HG03175 (cell line): ENCODE data around the gene MAGEL2.

Source experiments
- ATAC-seq: cut with Tn5 transposase; IDR thresholded peaks from one replicate; pipeline ENCODE4 v1.9.1; 2021; ENCODE audit warnings: mild to moderate bottlenecking, moderate library complexity; ENCODE audit not compliant: unreplicated experiment

The MAGEL2 gene

GRCh38 chr15:23647421-23648370, at the start of gene MAGEL2:
Gene MAGEL2 (minus strand): TSS chr15:23647867. CDS start chr15:23647742, 125 bp downstream.
- ATAC-seq, result no peak

DNA sequence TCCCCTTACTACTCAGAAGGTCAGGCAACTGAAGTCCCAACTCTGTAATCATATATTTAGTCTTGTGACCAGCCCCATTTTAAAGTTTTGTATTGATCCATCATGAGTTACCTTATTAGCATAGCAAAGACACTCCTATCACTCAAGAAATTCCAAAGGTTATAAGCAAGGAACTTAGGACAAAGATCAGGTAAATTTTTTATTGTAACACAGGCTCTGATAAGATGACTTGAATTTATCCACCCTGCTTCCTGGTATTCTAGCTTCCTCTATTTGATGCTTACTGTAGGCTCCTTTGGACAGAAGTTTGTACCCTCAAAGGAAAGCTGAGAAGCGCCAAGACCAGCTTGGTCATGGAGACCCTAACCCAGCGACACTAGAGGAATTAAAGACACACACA, 47.6 kb upstream of the MAGEL2 start:
- no peak for ATAC-seq

- ATAC-seq, result no peak
Observed at GRCh38 chr15:23694592-23694991, 46.9 kb upstream of the MAGEL2 start.

DNA sequence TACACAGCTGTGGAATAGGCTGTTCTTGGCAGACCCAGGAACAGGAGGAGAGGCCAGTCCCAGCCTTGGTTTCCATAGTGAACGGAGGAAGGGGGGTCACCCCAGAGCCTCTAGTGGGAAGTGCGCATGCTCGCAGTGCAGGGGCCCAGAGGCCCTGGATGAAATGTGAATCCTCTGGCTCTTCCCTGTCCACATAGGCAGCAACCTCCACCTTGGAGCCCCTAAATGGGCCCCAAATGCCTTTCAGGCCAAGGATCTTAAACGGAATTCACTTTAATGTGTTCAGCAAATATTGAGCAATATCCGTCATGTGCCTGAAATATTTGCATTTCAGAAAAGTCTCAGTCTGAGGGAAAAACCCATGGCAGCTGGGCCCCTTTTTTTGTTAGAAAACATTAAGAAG, 42.8 kb upstream of the MAGEL2 start:
- no peak for ATAC-seq

GRCh38 chr15:23690015-23690414, 42.3 kb upstream of the MAGEL2 start:
- no peak for ATAC-seq

DNA sequence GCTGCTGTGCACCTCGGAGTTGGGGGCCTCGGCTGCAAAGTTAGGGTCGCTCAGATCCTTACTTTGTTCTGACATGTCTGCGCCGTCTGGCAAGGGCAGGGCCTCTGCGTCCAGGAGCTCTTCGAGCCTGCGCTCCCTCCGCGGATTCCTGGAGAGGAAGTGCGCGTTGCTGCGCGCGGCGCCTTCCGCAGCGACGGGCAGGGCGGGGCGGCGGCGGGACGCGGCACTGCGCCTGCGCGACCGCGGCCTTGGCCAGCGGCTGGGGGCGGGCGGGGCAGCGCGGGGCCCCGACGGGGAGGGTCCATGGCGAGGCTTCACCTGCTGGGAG, 39.4 kb upstream of the MAGEL2 start, which contains the start of gene NDN:
Gene NDN, minus strand, starts transcription at position 163 of the 328 bp plus-strand sequence. Its CDS starts 88 bp downstream, at position 75.
- no peak for ATAC-seq

- no peak for ATAC-seq
Observed at GRCh38 chr15:23686466-23687142, 38.9 kb upstream of the MAGEL2 start.

GRCh38 chr15:23671481-23671880, 23.8 kb upstream of the MAGEL2 start:
- no peak for ATAC-seq

- ATAC-seq, result no peak
Observed at GRCh38 chr15:23670970-23671369, 23.3 kb upstream of the MAGEL2 start.

DNA sequence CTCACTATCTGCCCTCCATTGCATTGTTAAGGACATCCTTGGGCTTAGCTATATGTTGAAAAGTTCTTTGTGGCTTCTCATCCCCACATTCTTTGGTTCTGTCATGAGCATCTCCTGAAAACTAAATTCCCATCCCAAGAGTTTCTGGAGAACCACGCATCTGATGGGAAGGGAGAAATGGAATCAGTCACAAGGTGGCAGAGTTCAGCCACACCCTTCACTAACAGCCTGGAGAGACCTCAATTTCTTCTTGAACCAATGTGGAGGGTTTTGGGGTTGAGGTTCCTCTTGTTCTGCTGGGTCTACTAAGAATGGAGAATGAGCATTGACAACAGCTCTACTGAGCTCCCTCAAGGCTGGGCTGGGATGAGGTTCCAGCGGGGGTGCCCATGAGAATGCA, 15.6 kb upstream of the MAGEL2 start:
- no peak for ATAC-seq

GRCh38 chr15:23648920-23649515, 1.4 kb upstream of the MAGEL2 start:
- no peak for ATAC-seq

DNA sequence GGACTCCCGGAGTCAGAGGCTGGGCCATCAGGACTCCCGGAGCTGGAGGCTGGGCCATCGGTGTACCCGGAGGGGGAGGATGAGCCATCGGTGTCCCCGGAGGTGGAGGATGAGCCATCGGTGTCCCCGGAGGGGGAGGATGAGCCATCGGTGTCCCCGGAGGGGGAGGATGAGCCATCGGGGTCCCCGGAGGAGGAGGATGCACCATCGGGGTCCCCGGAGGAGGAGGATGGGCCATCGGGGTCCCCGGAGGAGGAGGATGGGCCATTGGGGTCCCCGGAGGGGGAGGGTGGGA, 719 bp downstream of the MAGEL2 start:
- ATAC-seq, result no peak

DNA sequence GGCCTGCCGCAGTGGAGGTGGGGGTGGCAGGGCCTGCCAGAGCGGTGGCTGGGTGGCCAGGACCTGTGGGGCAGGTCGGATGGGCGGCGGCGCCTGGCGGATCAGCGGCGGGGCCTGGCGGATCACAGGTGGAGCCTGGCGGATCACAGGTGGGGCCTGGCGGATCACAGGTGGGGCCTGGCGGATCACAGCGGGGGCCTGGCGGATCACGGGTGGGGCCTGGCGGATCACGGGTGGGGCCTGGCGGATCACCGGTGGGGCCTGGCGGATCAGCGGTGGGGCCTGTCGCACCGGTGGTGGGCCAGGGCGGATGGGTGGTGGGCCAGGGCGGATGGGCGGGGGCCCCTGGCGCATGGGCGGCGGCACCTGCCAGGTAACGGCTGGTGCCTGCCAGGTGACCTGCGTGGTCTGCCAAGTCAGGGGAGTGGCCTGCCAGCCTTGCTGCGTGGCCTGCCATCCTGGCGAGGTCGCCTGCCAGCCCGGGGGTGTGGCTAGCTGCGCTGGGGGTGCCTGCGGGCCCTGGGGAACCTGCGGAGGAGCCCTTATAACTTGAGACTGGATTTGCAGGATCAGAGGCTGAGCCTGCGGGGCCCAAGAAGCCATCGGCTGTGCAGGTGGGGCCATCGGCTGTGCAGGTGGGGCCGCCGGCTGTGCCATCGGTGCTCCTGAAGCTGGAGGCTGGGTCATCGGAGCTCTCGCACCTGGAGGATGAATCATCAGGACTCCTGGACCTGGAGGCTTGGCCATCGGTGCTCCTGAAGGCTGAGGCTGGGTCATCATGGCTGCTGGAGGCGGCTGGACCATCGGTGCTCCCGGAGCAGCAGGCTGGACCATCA, 1.3 kb downstream of the MAGEL2 start:
- no peak for ATAC-seq

- ATAC-seq, result no peak
Observed at GRCh38 chr15:23645371-23646164, 2.1 kb downstream of the MAGEL2 start.

DNA sequence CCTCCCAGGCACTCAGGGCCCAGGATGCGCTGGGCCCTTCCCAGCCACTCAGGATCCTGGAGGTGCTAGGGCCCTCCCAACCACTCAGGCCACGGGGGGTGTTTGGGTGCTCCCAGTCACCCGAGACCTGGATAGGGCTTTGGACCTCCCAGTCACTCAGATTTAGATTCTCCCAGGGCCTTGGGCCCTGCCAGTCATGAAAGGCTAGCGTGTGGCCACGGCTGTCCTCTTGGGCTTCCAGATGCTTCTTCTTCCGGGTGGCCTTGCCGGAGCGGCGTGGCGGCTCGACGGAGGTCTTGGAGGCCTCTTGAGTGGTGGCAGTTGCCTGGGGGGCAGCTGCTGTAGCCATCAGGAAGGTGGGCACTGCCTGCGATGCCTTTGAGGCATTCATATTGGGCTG, 2.8 kb downstream of the MAGEL2 start:
- ATAC-seq, result no peak

GRCh38 chr15:23642413-23643044, 5.1 kb downstream of the MAGEL2 start:
- no peak for ATAC-seq

DNA sequence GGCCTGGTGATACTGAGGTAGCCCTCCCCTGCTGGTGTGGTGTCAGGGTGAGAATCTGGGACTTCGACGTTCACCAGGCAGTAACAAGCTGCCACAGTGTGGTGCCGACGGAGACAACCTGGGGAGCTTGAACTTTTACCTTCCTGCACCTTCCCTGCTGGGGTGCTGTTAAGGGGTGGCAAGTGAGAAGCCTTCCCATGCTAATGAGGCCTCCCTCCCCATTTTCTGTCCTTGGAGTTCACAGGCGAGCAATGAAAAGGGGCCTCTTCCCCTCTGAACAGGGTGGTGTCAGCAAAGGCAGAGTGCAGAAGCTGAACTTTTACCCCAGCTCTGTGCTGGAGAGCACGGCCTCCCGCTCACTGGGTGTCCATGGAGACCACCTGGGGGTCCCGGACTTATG, 13.5 kb downstream of the MAGEL2 start:
- no peak for ATAC-seq

GRCh38 chr15:23629234-23629805, 18.3 kb downstream of the MAGEL2 start:
- ATAC-seq, result no peak

DNA sequence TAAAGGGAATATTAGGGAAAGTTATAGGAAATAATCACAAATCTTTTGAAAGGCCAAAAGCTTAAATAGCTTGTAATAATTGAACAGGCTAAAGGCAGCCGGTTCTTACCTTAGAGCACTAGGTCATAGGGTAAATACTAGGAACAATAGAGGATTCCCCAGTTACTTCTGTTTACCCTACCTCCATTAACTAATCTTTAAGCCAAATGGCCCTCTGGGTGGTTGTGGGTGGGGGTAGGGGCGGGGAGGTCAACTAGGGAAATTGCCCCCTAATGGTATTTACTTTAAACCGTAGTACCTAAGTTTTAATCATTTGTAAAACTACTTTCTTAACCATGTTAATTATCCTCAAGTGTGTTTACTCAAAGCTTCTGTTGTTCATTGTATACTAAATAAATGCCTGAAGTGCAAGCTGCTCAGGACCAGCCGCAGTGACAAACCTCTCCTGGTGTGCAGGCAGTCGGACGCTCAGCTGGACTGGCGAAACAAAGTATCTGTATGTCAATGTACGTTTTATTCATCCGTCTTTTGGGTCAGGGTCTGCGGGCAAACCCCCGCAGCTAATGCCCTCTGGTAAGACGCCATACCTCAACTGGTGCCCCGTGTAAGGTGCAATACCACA, 18.9 kb downstream of the MAGEL2 start:
- no peak for ATAC-seq
